Mesendoderm (in vitro differentiated cells): ENCODE measurements around the gene COL6A1.

Source experiments
- DNase-seq: peaks from one replicate; pipeline ENCODE4 v3.0.0; 2013
- H2AK5ac ChIP-seq: 2 replicates; pipeline ENCODE4 v1.6.1; 2013; ENCODE audit warnings: low read length, inconsistent platforms
- H2BK120ac ChIP-seq: 2 replicates; pipeline ENCODE4 v1.6.1; 2013; ENCODE audit warnings: low read depth, mild to moderate bottlenecking, low read length, moderate library complexity, mixed read lengths
- H2BK15ac ChIP-seq: replicated peaks from 2 replicates; pipeline ENCODE4 v1.6.1; 2013; ENCODE audit warnings: low read depth, mild to moderate bottlenecking, moderate library complexity
- H2BK5ac ChIP-seq: 2 replicates; pipeline ENCODE4 v1.6.1; 2013; ENCODE audit warnings: low read length, inconsistent platforms
- H3K18ac ChIP-seq: 2 replicates; pipeline ENCODE4 v1.6.1; 2013; ENCODE audit warnings: mild to moderate bottlenecking, low read length, mixed read lengths
- H3K23ac ChIP-seq: one replicate; pipeline ENCODE4 v1.6.1; 2013; ENCODE audit warnings: low read length
- H3K27ac ChIP-seq: 2 replicates; pipeline ENCODE4 v1.5.1; 2013; ENCODE audit warnings: low read depth, mild to moderate bottlenecking, inconsistent platforms, low read length, moderate library complexity
- H3K27me3 ChIP-seq: 2 replicates; pipeline ENCODE4 v1.6.1; 2013; ENCODE audit warnings: low read length, control low read depth, mild to moderate bottlenecking, inconsistent platforms; ENCODE audit not compliant: insufficient read depth, poor library complexity
- H3K36me3 ChIP-seq: 2 replicates; pipeline ENCODE4 v1.6.1; 2013; ENCODE audit warnings: low read length, inconsistent platforms; ENCODE audit not compliant: control insufficient read depth, insufficient read depth
- H3K4ac ChIP-seq: one replicate; pipeline ENCODE4 v1.6.1; 2013; ENCODE audit warnings: low read depth, mild to moderate bottlenecking, low read length, moderate library complexity
- H3K4me1 ChIP-seq: 2 replicates; pipeline ENCODE4 v1.6.1; 2013; ENCODE audit warnings: low read depth, low read length, inconsistent platforms; ENCODE audit not compliant: control insufficient read depth
- H3K4me2 ChIP-seq: 2 replicates; pipeline ENCODE4 v1.6.1; 2013; ENCODE audit warnings: low read length
- H3K4me3 ChIP-seq: 2 replicates; pipeline ENCODE4 v1.5.1; 2013; ENCODE audit warnings: mild to moderate bottlenecking, low read length
- H3K56ac ChIP-seq: one replicate; pipeline ENCODE4 v1.6.1; 2013; ENCODE audit warnings: low read length
- H3K79me1 ChIP-seq: 2 replicates; pipeline ENCODE4 v1.6.1; 2013; ENCODE audit warnings: low read length, inconsistent platforms
- H3K79me2 ChIP-seq: 2 replicates; pipeline ENCODE4 v1.6.1; 2013; ENCODE audit warnings: mild to moderate bottlenecking, low read length; ENCODE audit not compliant: control insufficient read depth, insufficient read depth
- H3K9ac ChIP-seq: 2 replicates; pipeline ENCODE4 v1.6.1; 2013; ENCODE audit warnings: low read length, inconsistent platforms
- H4K5ac ChIP-seq: one replicate; pipeline ENCODE4 v1.6.1; 2013; ENCODE audit warnings: low read length
- H4K8ac ChIP-seq: one replicate; pipeline ENCODE4 v1.6.1; 2013; ENCODE audit warnings: low read depth, mild to moderate bottlenecking, control low read depth, low read length, moderate library complexity
- WGBS: extraction: QIAGEN DNeasy Blood & Tissue Kit; methylation state at CpG from one replicate; pipeline ENCODE4 v1.1.7; 2013; ENCODE audit warnings: low lambda C conversion rate, missing lambda C conversion rate; ENCODE audit not compliant: insufficient coverage; ENCODE audit errors: extremely low coverage; 5-methylcytosine and 5-hydroxymethylcytosine counted together

Gene COL6A1

GRCh38 chr21:45944601-45945000 lies 37.0 kb upstream of the COL6A1 start:
- Histone ChIP-seq H3K4me1 (no peaks in the 10 kb centered on the region), H3K79me2 (no peaks in the 10 kb centered on the region), H3K9ac (no peak overlapping the region), H2BK15ac (no peak overlapping the region), H3K4me3 (no peak overlapping the region), H4K5ac (no peak overlapping the region), H2BK120ac (no peak overlapping the region), H4K8ac (no peak overlapping the region), H2AK5ac (no peak overlapping the region), H2BK5ac (no peak overlapping the region), H3K79me1 (no peaks in the 10 kb centered on the region), H3K56ac (no peak overlapping the region), H3K18ac (no peak overlapping the region), H3K27ac (no peak overlapping the region), H3K27me3 (no peaks in the 10 kb centered on the region), H3K4me2 (no peak overlapping the region), H3K36me3 (no peaks in the 10 kb centered on the region), H3K23ac (no peak overlapping the region), H3K4ac (no peak overlapping the region)
- WGBS, result no CpG with 5 or more reads among the region's 14 CpGs
- no peak for DNase-seq

- no peak overlapping the region for H3K27ac ChIP-seq
- H2AK5ac ChIP-seq, result no peak overlapping the region
- no peak overlapping the region for H3K23ac ChIP-seq
- H3K4ac ChIP-seq, result no peak overlapping the region
- H3K56ac ChIP-seq, result no peak overlapping the region
- H2BK120ac ChIP-seq, result no peak overlapping the region
- no peak overlapping the region for H3K4me2 ChIP-seq
- H3K9ac ChIP-seq, result no peak overlapping the region
- no peak overlapping the region for H2BK15ac ChIP-seq
- no peaks in the 10 kb centered on the region for H3K36me3 ChIP-seq
- H3K79me2 ChIP-seq, result no peaks in the 10 kb centered on the region
- no peaks in the 10 kb centered on the region for H3K79me1 ChIP-seq
- H4K5ac ChIP-seq, result no peak overlapping the region
- no peak overlapping the region for H3K18ac ChIP-seq
- no peak overlapping the region for H4K8ac ChIP-seq
- H3K27me3 ChIP-seq, result no peaks in the 10 kb centered on the region
- no peak for DNase-seq
- no peak overlapping the region for H3K4me3 ChIP-seq
- no peak overlapping the region for H2BK5ac ChIP-seq
- WGBS, result no CpG with 5 or more reads among the region's 24 CpGs
- H3K4me1 ChIP-seq, result no peaks in the 10 kb centered on the region
Observed at GRCh38 chr21:45945066-45945867, 36.3 kb upstream of the COL6A1 start.

- H3K56ac ChIP-seq, result no peak overlapping the region
- no peak overlapping the region for H4K5ac ChIP-seq
- H3K9ac ChIP-seq, result no peak overlapping the region
- no peak overlapping the region for H2AK5ac ChIP-seq
- no CpG with 5 or more reads among the region's 12 CpGs for WGBS
- no peak overlapping the region for H3K18ac ChIP-seq
- no peak overlapping the region for H2BK5ac ChIP-seq
- H4K8ac ChIP-seq, result no peak overlapping the region
- H2BK120ac ChIP-seq, result no peak overlapping the region
- H3K4me3 ChIP-seq, result no peak overlapping the region
- H3K79me1 ChIP-seq, result no peaks in the 10 kb centered on the region
- no peak overlapping the region for H3K23ac ChIP-seq
- no peak overlapping the region for H2BK15ac ChIP-seq
- no peak overlapping the region for H3K4ac ChIP-seq
- no peaks in the 10 kb centered on the region for H3K27me3 ChIP-seq
- H3K36me3 ChIP-seq, result no peaks in the 10 kb centered on the region
- DNase-seq, result no peak
- H3K4me2 ChIP-seq, result no peak overlapping the region
- no peak overlapping the region for H3K27ac ChIP-seq
- no peaks in the 10 kb centered on the region for H3K4me1 ChIP-seq
- H3K79me2 ChIP-seq, result no peaks in the 10 kb centered on the region
Observed at GRCh38 chr21:45945868-45946210, 35.7 kb upstream of the COL6A1 start.

GRCh38 chr21:45947296-45947695 lies 34.3 kb upstream of the COL6A1 start:
- no peak overlapping the region for H4K8ac ChIP-seq
- no peak overlapping the region for H3K18ac ChIP-seq
- DNase-seq, result no peak
- no peak overlapping the region for H3K27ac ChIP-seq
- no peak overlapping the region for H2AK5ac ChIP-seq
- no peak overlapping the region for H3K4ac ChIP-seq
- H3K4me3 ChIP-seq, result no peak overlapping the region
- H3K79me1 ChIP-seq, result no peaks in the 10 kb centered on the region
- WGBS, result no CpG with 5 or more reads among the region's 16 CpGs
- no peaks in the 10 kb centered on the region for H3K36me3 ChIP-seq
- no peak overlapping the region for H2BK5ac ChIP-seq
- no peak overlapping the region for H3K9ac ChIP-seq
- no peak overlapping the region for H3K23ac ChIP-seq
- no peaks in the 10 kb centered on the region for H3K4me1 ChIP-seq
- no peaks in the 10 kb centered on the region for H3K79me2 ChIP-seq
- no peak overlapping the region for H3K56ac ChIP-seq
- no peak overlapping the region for H4K5ac ChIP-seq
- no peak overlapping the region for H2BK120ac ChIP-seq
- H3K27me3 ChIP-seq, result no peaks in the 10 kb centered on the region
- no peak overlapping the region for H3K4me2 ChIP-seq
- H2BK15ac ChIP-seq, result no peak overlapping the region

GRCh38 chr21:45947716-45948255 lies 33.8 kb upstream of the COL6A1 start:
- H3K4ac ChIP-seq, result no peak overlapping the region
- no peak overlapping the region for H2AK5ac ChIP-seq
- DNase-seq, result no peak
- H2BK15ac ChIP-seq, result no peak overlapping the region
- H3K36me3 ChIP-seq, result no peaks in the 10 kb centered on the region
- H3K27ac ChIP-seq, result no peak overlapping the region
- no peak overlapping the region for H3K4me3 ChIP-seq
- no peak overlapping the region for H2BK120ac ChIP-seq
- no peaks in the 10 kb centered on the region for H3K79me2 ChIP-seq
- no peak overlapping the region for H2BK5ac ChIP-seq
- H3K79me1 ChIP-seq, result no peaks in the 10 kb centered on the region
- WGBS, result no CpG with 5 or more reads among the region's 16 CpGs
- no peaks in the 10 kb centered on the region for H3K4me1 ChIP-seq
- H3K9ac ChIP-seq, result no peak overlapping the region
- H3K56ac ChIP-seq, result no peak overlapping the region
- no peak overlapping the region for H3K4me2 ChIP-seq
- no peaks in the 10 kb centered on the region for H3K27me3 ChIP-seq
- no peak overlapping the region for H4K5ac ChIP-seq
- no peak overlapping the region for H3K23ac ChIP-seq
- H4K8ac ChIP-seq, result no peak overlapping the region
- H3K18ac ChIP-seq, result no peak overlapping the region
